ENCODE results near the gene TGOLN2. TPM values are rescaled to one million over a fixed set of nuclear protein-coding genes. Genes with fewer than 3 reads are reported as not detected.

Gene TGOLN2
- total and polyA plus RNA-seq, 2 of the 13 experiments (the other 11 are each of a cell fraction or from before 2014, with no cell fraction given), result 99.6 to 155 TPM

DNA sequence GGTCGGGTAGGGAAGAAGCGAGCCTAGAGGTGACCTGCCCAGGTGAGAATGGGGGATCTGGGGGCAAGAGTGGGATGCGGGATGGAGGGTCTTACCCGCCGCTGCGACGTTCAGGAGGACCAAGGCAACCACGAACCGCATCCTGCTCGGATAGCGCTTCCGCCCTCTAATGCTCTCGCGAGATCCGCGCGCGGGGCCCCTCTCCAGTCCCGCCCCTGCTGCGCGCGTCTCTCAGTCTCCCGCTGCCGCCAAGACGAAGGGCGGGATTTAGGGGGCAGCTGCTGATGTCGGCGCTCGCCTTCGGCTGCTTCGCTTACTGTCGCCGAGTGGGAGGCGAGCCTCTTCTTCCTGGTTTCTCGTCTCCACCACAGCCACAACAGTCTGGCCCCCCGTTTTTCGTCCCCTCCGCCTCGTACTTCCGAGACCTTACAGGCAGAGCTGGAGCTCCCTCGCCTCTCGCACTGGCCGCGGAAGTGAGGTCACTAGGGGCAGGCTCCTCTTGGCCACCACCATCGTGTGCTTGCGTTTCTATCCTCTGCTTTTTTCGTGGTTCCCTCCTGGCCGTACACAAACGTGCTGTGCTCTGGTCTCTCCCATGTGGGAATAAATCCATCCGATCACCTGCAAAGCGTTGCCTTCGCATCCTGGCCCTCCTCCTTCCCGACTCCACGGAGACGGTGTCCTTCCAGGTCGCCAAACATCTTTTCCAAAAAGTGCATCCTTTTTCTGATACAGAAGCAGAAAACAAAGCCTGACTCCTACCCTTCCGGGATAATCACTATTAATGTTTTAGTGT is at the start of gene TGOLN2 (continued):
- TF ChIP-seq HIC2 (CRISPR knock-in tag; IDR thresholded peaks at IDR 0.05; ENCODE audit: low read depth) (peak; percentile 38; the same call in 1 of the 2 replicates), SIN3A (IDR thresholded peaks at IDR 0.05; ENCODE audit: borderline replicate concordance, low read depth, low read length) (peak; percentile 95), ZNF17 (CRISPR knock-in tag; IDR thresholded peaks at IDR 0.05) (peak; percentile 69; the same call in 1 of the 2 replicates), RFX1 (IDR thresholded peaks at IDR 0.05) (no peak), MEF2D (CRISPR knock-in tag; IDR thresholded peaks at IDR 0.05) (peak; percentile 85), YEATS2 (CRISPR knock-in tag; IDR thresholded peaks at IDR 0.05; ENCODE audit: borderline replicate concordance) (peak; percentile 98), NAIF1 (CRISPR knock-in tag; IDR thresholded peaks at IDR 0.05; ENCODE audit: borderline replicate concordance) (peak; percentile 83; the same call in 1 of the 2 replicates), TSC22D2 (CRISPR knock-in tag; IDR thresholded peaks at IDR 0.05; ENCODE audit: borderline replicate concordance) (peak; percentile 86; the same call in 1 of the 2 replicates), ZNF556 (CRISPR knock-in tag; IDR thresholded peaks at IDR 0.05; ENCODE audit: borderline replicate concordance) (peak; percentile 97), ZNF569 (CRISPR knock-in tag; IDR thresholded peaks at IDR 0.05; ENCODE audit: borderline replicate concordance) (peak; percentile 91; the same call in 1 of the 2 replicates), NFYB (CRISPR knock-in tag; IDR thresholded peaks at IDR 0.05) (peak; percentile 38), KAT7 (CRISPR knock-in tag; IDR thresholded peaks at IDR 0.05; ENCODE audit: borderline replicate concordance) (peak; percentile 97), BRF2 (CRISPR knock-in tag; IDR thresholded peaks at IDR 0.05) (0 out of 2 replicates have a peak, but pooled peaks have one; percentile 76), ZNF333 (CRISPR knock-in tag; IDR thresholded peaks at IDR 0.05; ENCODE audit: borderline replicate concordance) (peak; percentile 65; the same call in 1 of the 2 replicates), ZNF816 (CRISPR knock-in tag; IDR thresholded peaks at IDR 0.05; ENCODE audit: borderline replicate concordance) (peak; percentile 98; the same call in 1 of the 2 replicates)
- TF ChIP-seq, protein P1, sequence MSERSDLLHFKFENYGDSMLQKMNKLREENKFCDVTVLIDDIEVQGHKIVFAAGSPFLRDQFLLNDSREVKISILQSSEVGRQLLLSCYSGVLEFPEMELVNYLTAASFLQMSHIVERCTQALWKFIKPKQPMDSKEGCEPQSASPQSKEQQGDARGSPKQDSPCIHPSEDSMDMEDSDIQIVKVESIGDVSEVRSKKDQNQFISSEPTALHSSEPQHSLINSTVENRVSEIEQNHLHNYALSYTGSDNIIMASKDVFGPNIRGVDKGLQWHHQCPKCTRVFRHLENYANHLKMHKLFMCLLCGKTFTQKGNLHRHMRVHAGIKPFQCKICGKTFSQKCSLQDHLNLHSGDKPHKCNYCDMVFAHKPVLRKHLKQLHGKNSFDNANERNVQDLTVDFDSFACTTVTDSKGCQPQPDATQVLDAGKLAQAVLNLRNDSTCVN (CRISPR knock-in tag; IDR thresholded peaks at IDR 0.05; ENCODE audit: borderline replicate concordance), result peak; percentile 94
- TF ChIP-seq, protein P2, sequence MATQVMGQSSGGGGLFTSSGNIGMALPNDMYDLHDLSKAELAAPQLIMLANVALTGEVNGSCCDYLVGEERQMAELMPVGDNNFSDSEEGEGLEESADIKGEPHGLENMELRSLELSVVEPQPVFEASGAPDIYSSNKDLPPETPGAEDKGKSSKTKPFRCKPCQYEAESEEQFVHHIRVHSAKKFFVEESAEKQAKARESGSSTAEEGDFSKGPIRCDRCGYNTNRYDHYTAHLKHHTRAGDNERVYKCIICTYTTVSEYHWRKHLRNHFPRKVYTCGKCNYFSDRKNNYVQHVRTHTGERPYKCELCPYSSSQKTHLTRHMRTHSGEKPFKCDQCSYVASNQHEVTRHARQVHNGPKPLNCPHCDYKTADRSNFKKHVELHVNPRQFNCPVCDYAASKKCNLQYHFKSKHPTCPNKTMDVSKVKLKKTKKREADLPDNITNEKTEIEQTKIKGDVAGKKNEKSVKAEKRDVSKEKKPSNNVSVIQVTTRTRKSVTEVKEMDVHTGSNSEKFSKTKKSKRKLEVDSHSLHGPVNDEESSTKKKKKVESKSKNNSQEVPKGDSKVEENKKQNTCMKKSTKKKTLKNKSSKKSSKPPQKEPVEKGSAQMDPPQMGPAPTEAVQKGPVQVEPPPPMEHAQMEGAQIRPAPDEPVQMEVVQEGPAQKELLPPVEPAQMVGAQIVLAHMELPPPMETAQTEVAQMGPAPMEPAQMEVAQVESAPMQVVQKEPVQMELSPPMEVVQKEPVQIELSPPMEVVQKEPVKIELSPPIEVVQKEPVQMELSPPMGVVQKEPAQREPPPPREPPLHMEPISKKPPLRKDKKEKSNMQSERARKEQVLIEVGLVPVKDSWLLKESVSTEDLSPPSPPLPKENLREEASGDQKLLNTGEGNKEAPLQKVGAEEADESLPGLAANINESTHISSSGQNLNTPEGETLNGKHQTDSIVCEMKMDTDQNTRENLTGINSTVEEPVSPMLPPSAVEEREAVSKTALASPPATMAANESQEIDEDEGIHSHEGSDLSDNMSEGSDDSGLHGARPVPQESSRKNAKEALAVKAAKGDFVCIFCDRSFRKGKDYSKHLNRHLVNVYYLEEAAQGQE (IDR thresholded peaks at IDR 0.05; ENCODE audit: borderline replicate concordance in 1 of 2, low read depth in 1 of 2, low read length in 2 of 2), result peak in 1 of 2 experiments; percentile 60; a peak in 1 of 4 replicates
- TF ChIP-seq, protein P3, sequence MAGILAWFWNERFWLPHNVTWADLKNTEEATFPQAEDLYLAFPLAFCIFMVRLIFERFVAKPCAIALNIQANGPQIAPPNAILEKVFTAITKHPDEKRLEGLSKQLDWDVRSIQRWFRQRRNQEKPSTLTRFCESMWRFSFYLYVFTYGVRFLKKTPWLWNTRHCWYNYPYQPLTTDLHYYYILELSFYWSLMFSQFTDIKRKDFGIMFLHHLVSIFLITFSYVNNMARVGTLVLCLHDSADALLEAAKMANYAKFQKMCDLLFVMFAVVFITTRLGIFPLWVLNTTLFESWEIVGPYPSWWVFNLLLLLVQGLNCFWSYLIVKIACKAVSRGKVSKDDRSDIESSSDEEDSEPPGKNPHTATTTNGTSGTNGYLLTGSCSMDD (CRISPR knock-in tag; IDR thresholded peaks at IDR 0.05), result peak; percentile 63; the same call in 1 of the 2 replicates

Measured in HepG2 (cell line).